ENCODE measurements around the gene TBK1.

TBK1 gene

GRCh38 chr12:64428956-64429355 lies 23.0 kb upstream of the TBK1 start:
- no peaks in the 10 kb centered on the region for H3K27me3 ChIP-seq (ENCODE audit: control insufficient read depth, insufficient read depth, low read length)
- no peak overlapping the region for H3K9ac ChIP-seq (ENCODE audit: low read length)
- H3K4me3 ChIP-seq (ENCODE audit: low read length) = no peak overlapping the region
- no peak overlapping the region for H3K27ac ChIP-seq (ENCODE audit: low read depth, low read length)
- no peaks in the 10 kb centered on the region for H3K4me1 ChIP-seq (ENCODE audit: control insufficient read depth, insufficient read depth, low read length)
- peaks cover 25% of the 10 kb centered on the region for H3K36me3 ChIP-seq (ENCODE audit: control insufficient read depth, insufficient read depth, low read length)

DNA sequence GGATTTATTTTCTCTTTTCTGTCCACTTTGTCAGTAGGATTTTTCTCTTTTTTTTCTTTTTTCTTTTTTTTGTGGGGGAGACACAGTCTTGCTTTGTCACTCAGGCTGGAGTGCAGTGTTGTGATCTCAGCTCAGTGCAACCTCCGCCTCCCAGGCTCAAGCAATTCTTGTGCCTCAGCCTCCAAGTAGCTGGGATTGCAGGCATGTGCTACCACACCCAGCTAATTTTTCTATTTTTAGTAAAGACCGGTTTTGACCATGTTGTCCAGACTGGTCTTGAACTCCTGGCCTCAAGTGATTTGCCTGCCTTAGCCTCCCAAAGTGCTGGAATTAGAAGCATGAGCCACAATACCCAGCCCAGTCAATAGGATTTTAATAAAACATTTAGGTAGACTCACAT lies 21.0 kb upstream of the TBK1 start:
- H3K36me3 ChIP-seq (ENCODE audit: control insufficient read depth, insufficient read depth, low read length) = peaks cover 16% of the 10 kb centered on the region
- H3K9ac ChIP-seq (ENCODE audit: low read length) = no peak overlapping the region
- H3K4me3 ChIP-seq (ENCODE audit: low read length) = no peak overlapping the region

DNA sequence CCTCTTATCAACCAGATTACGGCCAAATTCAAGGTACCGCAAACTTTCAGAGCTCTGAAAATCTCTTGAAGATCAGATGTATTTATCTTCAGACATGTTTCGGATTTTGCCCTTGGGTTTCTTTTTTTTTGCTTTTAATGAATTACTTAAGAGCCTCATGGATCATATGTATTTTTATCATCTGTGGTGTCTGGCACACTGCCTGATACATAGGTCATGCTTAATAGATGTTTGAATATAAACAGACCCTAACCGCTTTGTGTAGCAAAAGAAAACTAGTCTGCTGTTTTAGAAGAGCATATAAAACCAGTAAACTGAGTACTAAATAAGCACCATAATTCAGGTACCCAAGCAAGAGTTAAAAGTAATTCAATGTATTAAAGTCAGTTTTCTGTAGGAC lies 20.1 kb upstream of the TBK1 start:
- H3K4me1 ChIP-seq (ENCODE audit: control insufficient read depth, insufficient read depth, low read length) = no peaks in the 10 kb centered on the region
- H3K27me3 ChIP-seq (ENCODE audit: control insufficient read depth, insufficient read depth, low read length) = no peaks in the 10 kb centered on the region
- no peak overlapping the region for H3K27ac ChIP-seq (ENCODE audit: low read depth, low read length)
- no peak overlapping the region for H3K4me3 ChIP-seq (ENCODE audit: low read length)
- peaks cover 19% of the 10 kb centered on the region for H3K36me3 ChIP-seq (ENCODE audit: control insufficient read depth, insufficient read depth, low read length)
- no peak overlapping the region for H3K9ac ChIP-seq (ENCODE audit: low read length)

More for the DNA sequence above, 21.0 kb upstream of the TBK1 start:
- Histone ChIP-seq H3K4me1 (ENCODE audit: control insufficient read depth, insufficient read depth, low read length) (no peaks in the 10 kb centered on the region), H3K27ac (ENCODE audit: low read depth, low read length) (no peak overlapping the region), H3K27me3 (ENCODE audit: control insufficient read depth, insufficient read depth, low read length) (no peaks in the 10 kb centered on the region)

DNA sequence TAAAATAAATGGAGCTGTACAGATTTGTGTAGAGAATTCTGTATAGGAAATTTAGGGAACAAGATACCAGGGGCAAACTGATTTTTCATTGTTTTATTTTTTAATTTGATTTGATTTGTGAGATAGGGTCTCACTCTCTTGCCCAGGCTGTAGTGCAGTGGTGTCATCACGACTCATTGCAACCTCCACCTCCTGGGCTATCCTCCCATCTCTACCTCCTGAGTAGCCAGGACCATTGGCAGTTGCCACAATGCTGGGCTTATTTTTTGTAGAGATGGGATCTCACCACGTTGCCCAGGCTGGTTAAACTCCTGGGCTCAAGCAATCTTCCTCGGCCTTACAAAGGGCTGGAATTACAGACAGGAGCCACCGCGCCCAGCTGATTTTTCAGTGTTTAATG lies 18.0 kb upstream of the TBK1 start:
- Histone ChIP-seq H3K27ac (ENCODE audit: low read depth, low read length) (no peak overlapping the region), H3K36me3 (ENCODE audit: control insufficient read depth, insufficient read depth, low read length) (peaks cover 15% of the 10 kb centered on the region), H3K4me1 (ENCODE audit: control insufficient read depth, insufficient read depth, low read length) (no peaks in the 10 kb centered on the region), H3K4me3 (ENCODE audit: low read length) (no peak overlapping the region), H3K27me3 (ENCODE audit: control insufficient read depth, insufficient read depth, low read length) (no peaks in the 10 kb centered on the region), H3K9ac (ENCODE audit: low read length) (no peak overlapping the region)

DNA sequence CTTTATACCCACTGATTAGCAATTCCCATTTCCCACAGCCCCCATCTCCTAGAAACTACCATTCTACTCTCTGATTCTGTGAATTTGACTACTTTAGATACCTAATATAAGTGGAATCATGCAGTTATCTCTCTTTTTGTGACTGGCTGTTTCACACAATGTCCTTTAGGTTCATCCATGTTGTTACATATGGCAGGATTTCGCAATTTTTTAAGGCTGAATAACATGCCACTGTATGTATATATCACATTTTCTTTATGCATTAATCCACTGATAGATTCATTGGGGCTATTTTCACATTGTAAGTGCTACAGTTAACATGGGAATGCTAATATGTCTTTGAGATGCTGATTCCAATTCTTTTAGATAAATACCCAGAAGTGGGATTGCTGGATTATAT lies 11.8 kb upstream of the TBK1 start:
- no peak overlapping the region for H3K4me3 ChIP-seq (ENCODE audit: low read length)
- H3K36me3 ChIP-seq (ENCODE audit: control insufficient read depth, insufficient read depth, low read length) = peaks cover 12% of the 10 kb centered on the region
- no peaks in the 10 kb centered on the region for H3K27me3 ChIP-seq (ENCODE audit: control insufficient read depth, insufficient read depth, low read length)
- H3K27ac ChIP-seq (ENCODE audit: low read depth, low read length) = no peak overlapping the region
- no peaks in the 10 kb centered on the region for H3K4me1 ChIP-seq (ENCODE audit: control insufficient read depth, insufficient read depth, low read length)
- H3K9ac ChIP-seq (ENCODE audit: low read length) = no peak overlapping the region

GRCh38 chr12:64445490-64445889 lies 6.4 kb upstream of the TBK1 start:
- Histone ChIP-seq H3K27ac (ENCODE audit: low read depth, low read length) (no peak overlapping the region), H3K9ac (ENCODE audit: low read length) (no peak overlapping the region), H3K27me3 (ENCODE audit: control insufficient read depth, insufficient read depth, low read length) (no peaks in the 10 kb centered on the region), H3K36me3 (ENCODE audit: control insufficient read depth, insufficient read depth, low read length) (peaks cover 7% of the 10 kb centered on the region), H3K4me3 (ENCODE audit: low read length) (no peak overlapping the region), H3K4me1 (ENCODE audit: control insufficient read depth, insufficient read depth, low read length) (no peaks in the 10 kb centered on the region)

GRCh38 chr12:64446295-64446694 lies 5.6 kb upstream of the TBK1 start:
- Histone ChIP-seq H3K36me3 (ENCODE audit: control insufficient read depth, insufficient read depth, low read length) (peaks cover 7% of the 10 kb centered on the region), H3K4me1 (ENCODE audit: control insufficient read depth, insufficient read depth, low read length) (peaks cover 4% of the 10 kb centered on the region)

GRCh38 chr12:64450057-64450640 lies 1.8 kb upstream of the TBK1 start:
- Histone ChIP-seq H3K27ac (ENCODE audit: low read depth, low read length) (no peak overlapping the region), H3K36me3 (ENCODE audit: control insufficient read depth, insufficient read depth, low read length) (peaks cover under 1% of the 10 kb centered on the region), H3K4me1 (ENCODE audit: control insufficient read depth, insufficient read depth, low read length) (peaks cover 8% of the 10 kb centered on the region), H3K27me3 (ENCODE audit: control insufficient read depth, insufficient read depth, low read length) (no peaks in the 10 kb centered on the region), H3K9ac (ENCODE audit: low read length) (no peak overlapping the region), H3K4me3 (ENCODE audit: low read length) (no peak overlapping the region)

More at GRCh38 chr12:64446295-64446694, 5.6 kb upstream of the TBK1 start:
- Histone ChIP-seq H3K27me3 (ENCODE audit: control insufficient read depth, insufficient read depth, low read length) (no peaks in the 10 kb centered on the region), H3K9ac (ENCODE audit: low read length) (no peak overlapping the region), H3K27ac (ENCODE audit: low read depth, low read length) (no peak overlapping the region), H3K4me3 (ENCODE audit: low read length) (no peak overlapping the region)

GRCh38 chr12:64450711-64451486 lies 1.0 kb upstream of the TBK1 start:
- H3K4me1 ChIP-seq (ENCODE audit: control insufficient read depth, insufficient read depth, low read length) = peaks cover 8% of the 10 kb centered on the region
- H3K27me3 ChIP-seq (ENCODE audit: control insufficient read depth, insufficient read depth, low read length) = no peaks in the 10 kb centered on the region
- H3K27ac ChIP-seq (ENCODE audit: low read depth, low read length) = no peak overlapping the region
- no peaks in the 10 kb centered on the region for H3K36me3 ChIP-seq (ENCODE audit: control insufficient read depth, insufficient read depth, low read length)
- peak overlapping the region; percentile 34 for H3K9ac ChIP-seq (ENCODE audit: low read length)
- H3K4me3 ChIP-seq (ENCODE audit: low read length) = peak overlapping the region; percentile 78

DNA sequence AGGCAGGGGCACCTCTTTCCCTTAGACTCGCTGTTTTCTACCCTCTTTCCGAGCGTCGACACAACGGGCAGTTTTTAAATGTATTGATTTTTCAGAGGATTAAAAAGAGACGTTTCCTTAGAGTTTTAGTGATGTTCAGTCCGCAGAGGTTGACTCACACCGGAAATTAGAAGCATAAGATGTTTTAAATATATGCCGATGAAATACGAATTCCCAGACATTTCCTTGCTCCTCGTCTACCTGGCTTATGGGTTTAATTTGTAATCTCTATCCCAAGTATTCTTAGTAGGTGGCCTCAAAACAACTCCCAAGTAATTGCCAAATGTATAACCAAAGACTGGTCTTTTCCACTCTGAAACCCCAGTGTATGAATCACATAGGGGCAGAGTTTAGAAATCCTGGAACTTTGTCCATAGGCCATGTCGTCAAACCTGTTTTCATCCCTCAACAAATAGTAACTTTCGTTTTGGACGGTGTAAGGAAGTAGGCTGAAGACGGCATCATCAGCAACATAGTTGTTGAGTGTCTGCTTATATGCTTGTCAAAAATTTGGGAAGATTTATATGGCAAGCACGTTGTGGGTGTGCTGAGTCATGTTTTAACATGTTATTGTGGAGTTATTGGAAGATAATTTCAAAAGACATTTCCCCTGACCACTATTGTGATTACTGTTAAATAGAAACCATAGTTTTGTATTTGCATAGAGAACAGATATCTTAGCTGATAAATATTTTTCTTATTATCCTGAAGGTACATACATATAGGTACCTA lies 824 bp downstream of the TBK1 start:
- Histone ChIP-seq H3K9ac (ENCODE audit: low read length) (peak overlapping the region; percentile 86), H3K27me3 (ENCODE audit: control insufficient read depth, insufficient read depth, low read length) (no peaks in the 10 kb centered on the region), H3K4me1 (ENCODE audit: control insufficient read depth, insufficient read depth, low read length) (peaks cover 8% of the 10 kb centered on the region), H3K4me3 (ENCODE audit: low read length) (peak overlapping the region; percentile 78), H3K27ac (ENCODE audit: low read depth, low read length) (peak overlapping the region; percentile 93), H3K36me3 (ENCODE audit: control insufficient read depth, insufficient read depth, low read length) (peaks cover 3% of the 10 kb centered on the region)

GRCh38 chr12:64455506-64455905 lies 3.6 kb downstream of the TBK1 start:
- H3K36me3 ChIP-seq (ENCODE audit: control insufficient read depth, insufficient read depth, low read length) = peaks cover 3% of the 10 kb centered on the region
- peaks cover 13% of the 10 kb centered on the region for H3K4me1 ChIP-seq (ENCODE audit: control insufficient read depth, insufficient read depth, low read length)
- H3K27me3 ChIP-seq (ENCODE audit: control insufficient read depth, insufficient read depth, low read length) = no peaks in the 10 kb centered on the region
- H3K4me3 ChIP-seq (ENCODE audit: low read length) = no peak overlapping the region
- H3K27ac ChIP-seq (ENCODE audit: low read depth, low read length) = no peak overlapping the region
- no peak overlapping the region for H3K9ac ChIP-seq (ENCODE audit: low read length)

GRCh38 chr12:64456119-64456518 lies 4.2 kb downstream of the TBK1 start:
- Histone ChIP-seq H3K27me3 (ENCODE audit: control insufficient read depth, insufficient read depth, low read length) (no peaks in the 10 kb centered on the region), H3K4me1 (ENCODE audit: control insufficient read depth, insufficient read depth, low read length) (peaks cover 11% of the 10 kb centered on the region), H3K4me3 (ENCODE audit: low read length) (no peak overlapping the region), H3K9ac (ENCODE audit: low read length) (no peak overlapping the region), H3K36me3 (ENCODE audit: control insufficient read depth, insufficient read depth, low read length) (peaks cover 3% of the 10 kb centered on the region), H3K27ac (ENCODE audit: low read depth, low read length) (no peak overlapping the region)
